Measurements from ENCODE around the gene IZUMO2.

DNA sequence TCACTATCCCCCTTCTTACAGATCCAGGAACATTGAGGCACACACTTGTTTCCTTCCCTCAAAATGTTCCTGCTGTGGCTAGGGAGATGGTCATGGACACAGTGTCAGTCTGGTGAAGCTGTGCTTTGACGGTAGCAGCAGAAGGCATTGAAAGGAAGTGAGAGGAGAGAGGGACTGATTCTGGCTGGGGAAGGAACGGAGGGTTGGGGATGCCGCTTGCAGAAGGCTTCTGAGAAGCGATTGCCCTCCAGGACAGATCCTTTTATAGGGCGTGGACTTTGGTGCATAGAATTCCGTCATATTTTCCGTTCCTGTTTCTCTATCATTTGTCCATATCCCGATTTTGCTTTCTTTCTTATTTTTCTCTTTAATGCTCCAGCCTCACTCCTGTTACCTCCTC is 26.2 kb upstream of the IZUMO2 start:
- TF ChIP-seq, protein P1, sequence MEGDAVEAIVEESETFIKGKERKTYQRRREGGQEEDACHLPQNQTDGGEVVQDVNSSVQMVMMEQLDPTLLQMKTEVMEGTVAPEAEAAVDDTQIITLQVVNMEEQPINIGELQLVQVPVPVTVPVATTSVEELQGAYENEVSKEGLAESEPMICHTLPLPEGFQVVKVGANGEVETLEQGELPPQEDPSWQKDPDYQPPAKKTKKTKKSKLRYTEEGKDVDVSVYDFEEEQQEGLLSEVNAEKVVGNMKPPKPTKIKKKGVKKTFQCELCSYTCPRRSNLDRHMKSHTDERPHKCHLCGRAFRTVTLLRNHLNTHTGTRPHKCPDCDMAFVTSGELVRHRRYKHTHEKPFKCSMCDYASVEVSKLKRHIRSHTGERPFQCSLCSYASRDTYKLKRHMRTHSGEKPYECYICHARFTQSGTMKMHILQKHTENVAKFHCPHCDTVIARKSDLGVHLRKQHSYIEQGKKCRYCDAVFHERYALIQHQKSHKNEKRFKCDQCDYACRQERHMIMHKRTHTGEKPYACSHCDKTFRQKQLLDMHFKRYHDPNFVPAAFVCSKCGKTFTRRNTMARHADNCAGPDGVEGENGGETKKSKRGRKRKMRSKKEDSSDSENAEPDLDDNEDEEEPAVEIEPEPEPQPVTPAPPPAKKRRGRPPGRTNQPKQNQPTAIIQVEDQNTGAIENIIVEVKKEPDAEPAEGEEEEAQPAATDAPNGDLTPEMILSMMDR (IDR thresholded peaks at IDR 0.05) = no peak
- TF ChIP-seq POLR2AphosphoS5 (IDR thresholded peaks at IDR 0.05; ENCODE audit: low read depth, low read length) (no peak), TCF7L2 (IDR thresholded peaks at IDR 0.05; ENCODE audit: low read depth, low read length) (no peak)

Data from Panc1 (cell line).